HG02943 (cell line): ENCODE data around the gene RAX2.
"Not testable (repeated sequence)": the region's sequence is repeated elsewhere in the genome, so short reads cannot be mapped to it uniquely, and the experiment has no call there.

Source experiments
- ATAC-seq: cut with Tn5 transposase; IDR thresholded peaks from one replicate; pipeline ENCODE4 v1.9.1; 2021; ENCODE audit warnings: mild to moderate bottlenecking, low read depth, moderate library complexity; ENCODE audit not compliant: unreplicated experiment

RAX2 gene

GRCh38 chr19:3778899-3779723, 7.1 kb upstream of the RAX2 start:
- no peak for ATAC-seq

GRCh38 chr19:3778104-3778867, 6.3 kb upstream of the RAX2 start:
- ATAC-seq, result no peak

GRCh38 chr19:3776479-3777040, 4.5 kb upstream of the RAX2 start:
- ATAC-seq, result no peak

GRCh38 chr19:3775831-3776230, 3.8 kb upstream of the RAX2 start:
- no peak for ATAC-seq

- ATAC-seq, result no peak
Observed at GRCh38 chr19:3775374-3775711, 3.3 kb upstream of the RAX2 start.

GRCh38 chr19:3774621-3775373, 2.8 kb upstream of the RAX2 start:
- ATAC-seq, result no peak

GRCh38 chr19:3773814-3774515, 1.9 kb upstream of the RAX2 start:
- ATAC-seq, result no peak

GRCh38 chr19:3771000-3771905, 775 bp downstream of the RAX2 start:
- ATAC-seq, result no peak

GRCh38 chr19:3770136-3770999, 1.7 kb downstream of the RAX2 start:
- no peak for ATAC-seq

- ATAC-seq, result no peak
Observed at GRCh38 chr19:3769494-3769893, 2.5 kb downstream of the RAX2 start.

GRCh38 chr19:3768748-3769099, 3.3 kb downstream of the RAX2 start:
- ATAC-seq, result no peak

- ATAC-seq, result no peak
Observed at GRCh38 chr19:3768015-3768747, 3.8 kb downstream of the RAX2 start.

GRCh38 chr19:3767050-3767449, 5.0 kb downstream of the RAX2 start:
- ATAC-seq, result no peak

- no peak for ATAC-seq
Observed at GRCh38 chr19:3766520-3766919, 5.5 kb downstream of the RAX2 start.

GRCh38 chr19:3765757-3766156, 6.3 kb downstream of the RAX2 start:
- not testable (repeated sequence) for ATAC-seq

- no peak for ATAC-seq
Observed at GRCh38 chr19:3765121-3765520, 6.9 kb downstream of the RAX2 start.

GRCh38 chr19:3762501-3763459, 9.2 kb downstream of the RAX2 start, which contains the start of gene MRPL54:
MRPL54 (plus strand) TSS chr19:3762682; CDS start chr19:3762701, 19 bp downstream.
- ATAC-seq, result peak; percentile 73
